Measurements from ENCODE around the gene GDPD4. TPM values are rescaled to one million over a fixed set of nuclear protein-coding genes. Genes with fewer than 3 reads are reported as not detected.
"Not testable (repeated sequence)": the region's sequence is repeated elsewhere in the genome, so short reads cannot be mapped to it uniquely, and the experiment has no call there.

The GDPD4 gene
- total and polyA plus RNA-seq, 9 of the 15 experiments (the other 6 are each of a cell fraction or from before 2014, with no cell fraction given), result 0.40 TPM; not detected in 8

GRCh38 chr11:77300028-77300427 lies 1.5 kb downstream of the GDPD4 start (continued):
- TF ChIP-seq JUN (IDR thresholded peaks at IDR 0.05; ENCODE audit: borderline replicate concordance, low read depth, low read length), result peak; percentile 83
- not testable (repeated sequence) for TF ChIP-seq JUN (CRISPR knock-in tag; IDR thresholded peaks at IDR 0.05; ENCODE audit: borderline replicate concordance); MYC (CRISPR knock-in tag; IDR thresholded peaks at IDR 0.05; ENCODE audit: borderline replicate concordance, low read depth); NR2C2 (CRISPR knock-in tag; IDR thresholded peaks at IDR 0.05)
- TF ChIP-seq BHLHE40 (IDR thresholded peaks at IDR 0.05; ENCODE audit: low read length), result peak; percentile 45; the same call in 1 of the 2 replicates
- TF ChIP-seq CREM (IDR thresholded peaks at IDR 0.05; ENCODE audit: low read depth), result peak; percentile 49
- 0 out of 2 replicates have a peak, but pooled peaks have one; percentile 29 for TF ChIP-seq MYC (IDR thresholded peaks at IDR 0.05; ENCODE audit: low read depth, low read length)
- peak; percentile 61; the same call in 1 of the 2 replicates for TF ChIP-seq MAX (CRISPR knock-in tag; IDR thresholded peaks at IDR 0.05)
- TF ChIP-seq, protein P1, sequence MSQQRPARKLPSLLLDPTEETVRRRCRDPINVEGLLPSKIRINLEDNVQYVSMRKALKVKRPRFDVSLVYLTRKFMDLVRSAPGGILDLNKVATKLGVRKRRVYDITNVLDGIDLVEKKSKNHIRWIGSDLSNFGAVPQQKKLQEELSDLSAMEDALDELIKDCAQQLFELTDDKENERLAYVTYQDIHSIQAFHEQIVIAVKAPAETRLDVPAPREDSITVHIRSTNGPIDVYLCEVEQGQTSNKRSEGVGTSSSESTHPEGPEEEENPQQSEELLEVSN (IDR thresholded peaks at IDR 0.05; ENCODE audit: borderline replicate concordance in 1 of 2, extremely low read depth in 1 of 2, insufficient read depth in 1 of 2, insufficient read length in 1 of 2, low read depth in 1 of 2, low read length in 1 of 2, poor library complexity in 1 of 2, severe bottlenecking in 1 of 2), result peak in 1 of 2 experiments; percentile 86
- TF ChIP-seq MGA (IDR thresholded peaks at IDR 0.05), result peak; percentile 92
- 0 out of 2 replicates have a peak, but pooled peaks have one; percentile 1 for TF ChIP-seq NR2C2 (tag; IDR thresholded peaks at IDR 0.05)
